ENCODE results near the gene OR2L8.

Gene OR2L8, protein sequence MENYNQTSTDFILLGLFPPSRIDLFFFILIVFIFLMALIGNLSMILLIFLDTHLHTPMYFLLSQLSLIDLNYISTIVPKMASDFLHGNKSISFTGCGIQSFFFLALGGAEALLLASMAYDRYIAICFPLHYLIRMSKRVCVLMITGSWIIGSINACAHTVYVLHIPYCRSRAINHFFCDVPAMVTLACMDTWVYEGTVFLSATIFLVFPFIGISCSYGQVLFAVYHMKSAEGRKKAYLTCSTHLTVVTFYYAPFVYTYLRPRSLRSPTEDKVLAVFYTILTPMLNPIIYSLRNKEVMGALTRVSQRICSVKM

DNA sequence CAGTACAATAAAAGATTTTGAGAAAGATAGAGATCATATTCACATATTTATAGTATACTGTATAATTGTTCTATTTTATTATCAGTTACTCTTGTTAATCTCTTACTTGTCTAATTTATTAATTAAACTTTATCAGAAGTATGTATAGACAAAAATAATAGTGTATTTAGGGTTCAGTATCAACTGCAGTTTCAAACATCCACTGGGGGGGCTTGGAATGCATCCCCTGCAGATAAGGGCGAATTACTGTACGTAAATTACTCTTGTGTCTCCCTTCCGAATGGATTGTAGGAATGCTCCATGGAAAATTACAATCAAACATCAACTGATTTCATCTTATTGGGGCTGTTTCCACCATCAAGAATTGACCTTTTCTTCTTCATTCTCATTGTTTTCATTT is at the start of gene OR2L8:
TSS of gene OR2L8 (plus strand) at position 301 of the 400 bp plus-strand sequence. CDS start at position 301, 0 bp downstream.
- DNase-seq (ENCODE audit: low read depth in 2 of 2), result no peak

DNA sequence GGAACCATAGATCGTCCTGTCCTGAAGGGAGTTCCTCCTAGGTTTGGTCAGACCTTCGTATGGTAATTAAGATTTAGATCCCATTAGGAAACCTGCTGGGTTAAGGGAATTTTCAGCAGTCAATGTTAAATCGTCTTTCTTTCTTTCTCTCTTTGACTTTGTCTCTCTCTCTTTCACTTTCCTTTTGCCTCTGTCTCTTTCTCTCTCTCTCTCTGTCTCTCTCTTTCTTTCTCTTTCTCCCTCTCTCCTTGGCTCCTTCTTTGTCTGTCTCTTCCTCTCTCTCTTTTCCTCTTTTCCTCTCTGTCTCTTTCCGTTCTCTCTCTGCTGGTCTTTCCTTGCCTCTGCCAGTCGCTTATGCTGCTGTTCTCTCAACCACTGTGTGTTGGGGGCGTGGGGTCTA is 44.5 kb upstream of the OR2L8 start:
- DNase-seq (ENCODE audit: low read depth in 2 of 2), result no peak

DNA sequence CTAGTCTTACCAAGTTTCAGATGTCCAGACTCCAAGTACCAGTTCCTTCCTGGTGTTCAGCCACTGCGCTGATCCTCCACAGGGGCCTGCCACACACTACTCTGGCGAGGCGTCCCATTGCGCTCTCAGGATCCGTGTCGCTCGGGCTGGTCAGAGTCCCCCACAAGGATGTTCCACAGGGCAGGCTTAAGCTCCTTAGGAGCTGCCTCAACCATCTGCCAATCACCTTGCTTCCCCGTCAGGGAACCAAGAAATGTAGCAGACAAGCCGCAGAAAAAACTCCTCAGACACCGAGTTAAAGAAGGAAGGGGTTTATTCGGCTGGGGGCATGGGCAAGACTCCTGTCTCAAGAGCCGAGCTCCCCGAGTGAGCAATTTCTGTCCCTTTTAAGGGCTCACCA is 43.5 kb upstream of the OR2L8 start:
- no peak for DNase-seq (ENCODE audit: low read depth in 2 of 2)

DNA sequence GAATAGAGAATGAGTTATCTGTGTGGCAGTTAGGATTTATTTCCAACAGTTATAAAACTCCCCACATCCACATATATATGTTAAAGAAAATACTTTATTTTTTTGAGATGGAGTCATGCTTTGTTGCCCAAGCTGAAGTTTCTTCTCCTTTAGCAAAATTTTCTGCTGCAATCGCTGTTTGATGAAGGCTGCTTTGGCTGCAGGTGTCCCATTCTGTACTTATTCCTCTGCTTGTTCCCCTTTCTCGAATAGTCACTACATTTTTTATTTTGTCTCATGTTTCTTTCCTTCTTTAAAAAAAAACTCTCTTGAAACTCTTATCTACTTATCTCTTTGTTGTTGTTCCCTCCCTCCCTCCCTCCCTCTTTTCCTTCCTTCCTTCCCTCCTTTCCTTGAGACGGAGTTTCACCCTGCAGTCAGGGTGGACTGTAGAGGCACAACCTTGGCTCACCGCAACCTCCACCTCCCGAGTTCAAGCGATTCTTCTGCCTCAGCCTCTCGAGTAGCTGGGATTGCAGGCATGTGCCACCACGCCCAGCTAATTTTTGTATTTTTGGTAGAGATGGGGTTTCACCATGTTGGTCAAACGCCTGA is 42.7 kb upstream of the OR2L8 start:
- DNase-seq (ENCODE audit: low read depth in 2 of 2), result no peak

GRCh38 chr1:247906504-247907047 is 42.1 kb upstream of the OR2L8 start:
- DNase-seq (ENCODE audit: low read depth in 2 of 2), result no peak

DNA sequence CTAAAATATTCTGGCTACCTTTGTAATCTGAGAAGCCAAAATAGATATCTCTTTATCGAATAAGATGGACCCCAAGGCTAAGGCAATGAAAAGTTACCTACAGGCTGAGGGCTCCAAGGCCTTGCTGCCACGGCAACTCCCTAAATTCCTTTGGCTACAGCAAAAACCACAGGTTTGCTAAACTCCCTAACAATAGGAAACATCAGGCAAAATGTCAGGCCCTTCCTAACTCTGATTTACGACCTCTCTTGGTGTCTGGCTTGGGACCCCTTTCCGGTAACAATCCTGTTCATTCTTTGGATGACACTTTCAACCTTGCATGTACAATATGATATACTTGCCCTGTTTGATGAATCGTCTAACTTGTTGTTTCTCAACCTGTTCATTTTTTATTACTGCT is 39.9 kb upstream of the OR2L8 start:
- DNase-seq (ENCODE audit: low read depth in 2 of 2), result no peak

DNA sequence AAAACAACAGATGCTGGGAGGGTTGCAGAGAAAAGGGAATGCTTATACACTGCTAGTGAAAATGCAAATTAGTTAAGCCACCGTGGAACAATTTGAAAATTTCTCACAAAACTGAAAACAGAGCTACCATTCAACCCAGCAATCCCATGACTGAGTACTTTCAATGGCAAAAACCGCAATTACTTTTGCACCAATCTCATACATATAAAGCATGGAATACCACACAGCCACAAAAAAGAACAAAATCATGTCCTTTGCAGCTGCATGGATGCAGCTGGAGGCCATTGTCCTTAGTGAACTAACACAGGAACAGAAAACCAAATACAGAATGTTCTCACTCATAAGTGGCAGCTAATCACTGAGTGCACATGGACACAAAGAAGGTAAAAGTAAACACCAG is 34.9 kb upstream of the OR2L8 start:
- DNase-seq (ENCODE audit: low read depth in 2 of 2), result no peak

DNA sequence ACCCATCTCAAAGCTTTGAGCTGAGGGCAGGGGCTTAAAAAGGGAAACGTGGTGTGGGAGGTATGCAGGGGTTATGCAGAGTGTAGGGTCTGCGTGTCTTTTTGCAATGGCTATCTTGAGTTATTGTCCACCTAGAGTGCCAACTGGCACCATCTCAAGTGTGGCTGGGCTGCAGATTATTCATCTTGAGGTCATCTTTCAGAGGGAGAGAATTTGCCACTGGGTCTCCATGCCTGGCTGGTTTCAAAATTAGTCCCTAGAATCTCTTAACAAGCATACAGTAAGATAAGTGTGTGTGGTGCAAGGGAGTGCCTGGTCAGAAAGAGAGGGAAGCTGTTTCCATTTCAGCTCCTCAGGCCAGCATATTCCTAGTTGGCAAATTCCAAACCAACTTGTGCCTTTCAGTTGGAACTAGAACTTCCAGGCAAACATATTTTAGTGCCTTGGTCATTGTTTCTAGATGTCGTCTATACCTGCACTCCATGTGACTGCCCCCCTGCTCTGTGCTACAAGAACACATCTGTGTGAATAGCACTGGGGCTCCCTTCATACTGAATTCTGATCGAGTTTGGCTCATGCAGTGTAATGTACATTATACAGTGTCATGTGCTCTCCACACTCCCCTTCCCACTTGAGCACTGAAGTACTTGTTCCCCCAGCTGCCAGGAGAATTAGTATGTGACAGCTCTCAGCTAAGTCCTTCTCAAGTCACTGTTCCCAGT is 33.6 kb upstream of the OR2L8 start:
- no peak for DNase-seq (ENCODE audit: low read depth in 2 of 2)

DNA sequence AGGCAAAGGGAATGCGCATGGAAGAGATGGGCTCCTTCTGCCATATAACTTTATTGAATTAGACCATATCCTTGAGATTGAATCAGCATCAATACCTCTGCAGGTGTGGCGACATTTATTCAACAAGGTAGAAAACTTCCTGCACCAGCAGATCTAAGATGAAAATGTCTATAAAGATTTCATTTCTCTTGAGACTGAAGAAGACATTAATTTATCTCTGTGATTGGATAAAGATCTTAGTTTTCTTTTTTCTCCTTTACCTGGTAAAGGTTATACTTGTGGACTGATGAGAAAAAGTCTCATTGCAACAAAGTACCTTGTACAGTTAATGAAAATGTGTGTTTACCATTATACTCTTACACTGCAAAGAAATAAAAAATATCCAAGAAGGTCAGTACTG is 28.7 kb upstream of the OR2L8 start, which contains the start of gene OR2T8:
TSS of gene OR2T8 (plus strand) at position 301 of the 400 bp plus-strand sequence. CDS start 766 bp downstream, outside the sequence.
- DNase-seq (ENCODE audit: low read depth in 2 of 2), result no peak

DNA sequence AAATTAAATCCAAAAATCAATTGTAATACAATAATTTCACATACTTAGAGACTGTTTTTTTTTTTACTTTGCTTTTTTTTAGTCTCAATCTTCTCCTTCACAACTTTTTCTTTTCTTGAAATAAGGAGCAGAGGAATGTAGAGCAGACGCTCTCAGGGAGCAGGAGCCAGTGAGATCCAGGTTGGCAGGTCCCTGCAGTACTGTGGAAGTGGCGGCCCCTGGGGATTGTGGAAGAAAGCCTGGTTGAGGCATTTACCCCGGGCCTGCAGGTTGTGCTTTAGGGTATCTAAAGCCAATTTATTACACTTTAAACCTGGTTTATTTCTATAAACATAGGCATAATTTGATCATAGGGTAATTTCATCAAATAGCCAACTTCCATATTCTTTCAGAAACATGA is 24.7 kb upstream of the OR2L8 start:
- no peak for DNase-seq (ENCODE audit: low read depth in 2 of 2)

DNA sequence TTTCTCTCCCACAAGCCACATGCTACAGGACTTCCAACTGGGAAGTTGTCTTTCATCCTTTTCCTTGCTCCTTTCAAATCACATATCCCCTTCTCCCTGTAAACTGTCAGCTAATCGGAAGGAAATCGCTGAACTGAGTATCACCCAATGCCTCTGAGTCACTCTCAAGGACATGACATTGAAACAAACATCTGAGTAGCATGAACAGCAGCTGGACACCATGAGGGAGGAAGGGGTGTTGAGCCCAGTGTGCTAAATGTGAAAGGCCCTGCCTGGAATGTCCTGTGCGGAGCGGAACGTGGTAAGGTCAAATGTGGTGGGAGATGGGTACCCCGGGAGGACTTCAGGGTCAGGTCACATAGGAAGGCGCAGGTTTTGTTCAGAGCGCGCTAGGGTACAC is 23.8 kb upstream of the OR2L8 start, which contains the start of gene OR2AJ1:
TSS of gene OR2AJ1 (plus strand) at position 22 of the 400 bp plus-strand sequence. CDS start 8,880 bp downstream, outside the sequence.
- no peak for DNase-seq (ENCODE audit: low read depth in 2 of 2)

GRCh38 chr1:247933989-247934388 is 14.7 kb upstream of the OR2L8 start:
- DNase-seq (ENCODE audit: low read depth in 2 of 2), result no peak

DNA sequence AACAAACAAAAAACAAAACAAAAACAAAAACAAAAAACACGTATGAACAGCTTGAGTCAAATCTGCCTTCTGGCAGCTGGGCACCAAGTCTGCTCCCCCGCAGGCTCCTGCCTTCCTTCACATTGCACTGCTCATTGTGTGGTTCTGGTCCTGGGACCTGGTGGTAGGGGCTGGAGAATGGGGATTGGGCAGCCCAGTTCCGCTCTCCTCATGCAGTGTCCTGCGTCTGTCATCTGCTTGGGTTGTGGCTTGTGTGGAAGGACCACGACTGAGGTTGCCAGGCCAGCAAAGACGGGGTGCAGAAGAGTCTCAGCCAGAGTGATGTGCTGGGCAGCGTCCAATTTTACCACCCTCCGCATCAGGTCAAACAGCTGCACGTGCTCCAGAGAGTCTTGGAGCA is 12.9 kb upstream of the OR2L8 start:
- no peak for DNase-seq (ENCODE audit: low read depth in 2 of 2)

DNA sequence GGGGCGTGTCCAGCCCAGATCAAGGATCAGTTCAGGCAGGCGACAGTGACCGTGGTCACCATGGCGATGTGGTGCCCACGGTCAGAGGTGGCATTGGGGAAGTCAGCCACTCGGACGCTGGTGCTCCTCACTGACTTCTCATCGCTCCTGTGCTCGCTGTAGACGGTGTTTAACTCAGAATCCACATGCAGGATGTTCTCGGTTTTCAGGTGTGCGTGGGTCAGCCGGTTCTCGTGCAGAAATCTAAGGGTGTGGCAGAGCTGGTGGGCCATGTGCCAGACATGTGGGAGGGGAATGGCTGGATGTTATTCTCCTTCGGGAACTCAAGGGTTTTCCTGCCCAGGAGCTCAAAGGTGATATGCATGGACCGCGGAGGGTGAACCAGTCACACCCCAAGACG is 12.2 kb upstream of the OR2L8 start:
- no peak for DNase-seq (ENCODE audit: low read depth in 2 of 2)

GRCh38 chr1:247936965-247937734 is 11.5 kb upstream of the OR2L8 start:
- peak in 1 of 2 donors; percentile 92 for DNase-seq (ENCODE audit: low read depth in 2 of 2)

DNA sequence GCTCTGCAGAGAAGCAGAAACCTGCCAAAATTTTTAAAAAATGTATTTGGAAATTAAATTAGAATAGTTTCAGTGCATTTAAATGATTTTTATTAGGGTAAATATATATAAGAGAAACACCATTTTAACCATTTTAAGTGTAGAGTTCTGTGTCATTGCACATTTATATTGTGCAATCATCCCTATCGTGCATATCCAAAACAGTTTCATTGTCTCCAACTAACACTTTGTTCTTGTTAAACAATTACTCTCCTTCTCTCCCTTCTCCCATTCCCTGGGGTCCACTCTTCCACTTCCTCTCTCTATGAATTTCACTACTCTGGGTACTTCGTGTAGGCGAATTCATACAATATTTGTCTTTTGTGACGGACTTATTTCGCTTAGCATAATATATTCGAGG is 6.0 kb upstream of the OR2L8 start:
- no peak for DNase-seq (ENCODE audit: low read depth in 2 of 2)

DNA sequence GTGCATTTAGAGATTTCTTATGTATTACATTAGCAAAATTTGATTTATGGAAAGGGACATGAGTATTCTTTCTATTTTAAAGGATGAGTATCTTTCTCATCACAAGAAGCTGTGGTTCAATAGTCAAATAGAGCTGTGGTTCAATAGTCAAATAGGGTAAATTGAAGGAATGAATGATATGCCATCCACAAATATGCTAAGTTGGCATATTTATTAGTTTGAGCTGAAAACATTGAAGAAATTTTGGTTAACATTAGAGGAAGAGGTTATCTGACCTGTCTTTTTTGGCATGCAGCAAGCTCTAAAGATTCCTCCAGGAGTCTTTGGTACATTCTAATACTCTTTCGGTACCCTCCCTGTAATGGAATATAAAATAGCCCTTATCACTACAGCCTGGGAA is 4.8 kb downstream of the OR2L8 start:
- DNase-seq (ENCODE audit: low read depth in 2 of 2), result no peak

DNA sequence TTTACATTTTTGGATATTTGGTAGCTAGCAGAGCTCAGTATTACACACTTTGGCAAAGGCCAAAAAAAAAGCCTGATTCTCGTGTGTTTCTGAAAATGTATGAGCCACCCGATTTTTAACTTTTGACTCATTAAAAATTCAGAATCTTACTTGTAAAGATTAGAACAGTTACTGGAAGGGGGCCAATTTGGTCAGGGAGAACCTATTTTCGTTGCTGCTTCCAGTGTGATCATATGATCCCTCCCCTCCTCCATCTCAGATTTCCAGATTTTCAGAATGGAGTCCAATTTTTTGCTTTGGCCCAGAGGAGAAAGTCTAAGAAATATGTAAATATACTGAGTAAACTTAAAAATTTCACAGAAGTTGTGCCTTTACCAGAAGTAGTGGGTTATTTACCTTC is 13.1 kb downstream of the OR2L8 start:
- DNase-seq (ENCODE audit: low read depth in 2 of 2), result no peak

- no peak for DNase-seq (ENCODE audit: low read depth in 2 of 2)
These were observed 14.4 kb downstream of the OR2L8 start for GRCh38 chr1:247962911-247963588.

- DNase-seq (ENCODE audit: low read depth in 2 of 2), result no peak
These were observed 16.3 kb downstream of the OR2L8 start, which contains the start of gene OR2AK2 for GRCh38 chr1:247964933-247965332. OR2AK2 (plus strand) TSS chr1:247965233; CDS start chr1:247965377, 144 bp downstream.
